Measurements from ENCODE around the gene CASK.

GRCh38 chrX:41589634-41590270 lies 333.6 kb downstream of the CASK start:
- TF ChIP-seq ZSCAN30 (CRISPR knock-in tag; IDR thresholded peaks at IDR 0.05) (no peak), ZBTB21 (CRISPR knock-in tag; IDR thresholded peaks at IDR 0.05) (no peak), POLR2A (IDR thresholded peaks at IDR 0.05; ENCODE audit: insufficient read depth in 1 of 2, low read depth in 2 of 2, low read length in 2 of 2) (no peak), PHF8 (CRISPR knock-in tag; IDR thresholded peaks at IDR 0.05) (no peak), JDP2 (CRISPR knock-in tag; IDR thresholded peaks at IDR 0.05; ENCODE audit: borderline replicate concordance) (no peak)

All from HepG2 (cell line).